Spleen (tissue), 7 donors: ENCODE data around the gene CPLX3.

Source experiments
- POLR2A ChIP-seq, 3 donors: fragments of 450-650 bp; IDR thresholded peaks; one replicate each; pipeline ENCODE4 v1.5.1; 2017; ENCODE audit warnings: antibody characterized with exemption in 3 of 3, mild to moderate bottlenecking in 1 of 3
- POLR2AphosphoS5 ChIP-seq, 3 donors: sonication (generic); formaldehyde crosslinking; IDR thresholded peaks; one replicate each; pipeline ENCODE4 v1.5.1; 2017; ENCODE audit warnings: antibody characterized with exemption in 3 of 3
- TF ChIP-seq, protein P1 (sequence below), 11 experiments: fragments of 200-600 bp in 7 of 11; fragments of 450-650 bp in 4 of 11; sonication (generic) in 4 of 11; IDR thresholded peaks in 8 of 11; conservative IDR thresholded peaks in 3 of 11; 1 replicate in 7 of 11; 2 replicates in 4 of 11; pipeline versions ENCODE4 v1.4.0 to v1.8.0; 2016 to 2021; ENCODE audit warnings: antibody characterized with exemption in 11 of 11, inconsistent platforms in 4 of 11, mild to moderate bottlenecking in 1 of 11
- donor health status: DM: no; HTN: no; CAD: no; lungs with moderate emphysema.
- donor health status: DM: no; HTN: no; CAD: no.
- donor health status: DM: no; HTN: no; CAD: no.

DNA sequence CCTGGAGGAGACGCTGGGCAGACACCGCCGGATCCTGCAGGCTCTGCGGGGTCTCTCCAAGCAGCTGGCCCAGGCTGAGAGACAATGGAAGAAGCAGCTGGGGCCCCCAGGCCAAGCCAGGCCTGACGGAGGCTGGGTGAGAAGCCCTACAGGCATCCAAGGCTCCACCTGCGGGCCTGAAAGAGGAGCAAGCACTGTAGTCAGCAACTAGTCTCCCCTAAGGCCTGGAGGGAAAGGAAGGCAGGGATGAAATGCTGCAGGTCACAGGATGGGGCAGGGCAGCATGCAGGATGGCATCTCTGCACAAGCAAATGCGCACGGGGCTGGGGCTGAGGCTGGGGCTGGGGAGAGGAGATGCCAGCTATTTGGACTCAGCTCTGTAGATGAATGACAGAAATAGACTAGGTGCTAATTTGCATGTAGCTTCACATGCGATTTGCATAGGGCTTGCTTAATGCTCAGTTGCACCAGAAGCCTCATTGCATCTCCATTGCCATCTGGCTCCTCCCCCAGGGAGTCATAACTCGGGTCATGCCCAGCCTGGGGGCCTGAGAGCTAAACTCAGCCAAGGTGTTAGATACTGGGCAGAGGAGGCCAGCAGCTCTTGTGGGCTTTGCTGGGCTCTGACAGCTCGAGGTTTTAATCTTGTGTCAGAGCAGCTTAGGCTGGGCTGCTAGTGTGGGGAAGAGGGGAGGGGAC is 5.2 kb upstream of the CPLX3 start:
- TF ChIP-seq POLR2A (IDR thresholded peaks at IDR 0.05) (no peak), POLR2AphosphoS5 (IDR thresholded peaks at IDR 0.05) (no peak)
- TF ChIP-seq, protein P1, sequence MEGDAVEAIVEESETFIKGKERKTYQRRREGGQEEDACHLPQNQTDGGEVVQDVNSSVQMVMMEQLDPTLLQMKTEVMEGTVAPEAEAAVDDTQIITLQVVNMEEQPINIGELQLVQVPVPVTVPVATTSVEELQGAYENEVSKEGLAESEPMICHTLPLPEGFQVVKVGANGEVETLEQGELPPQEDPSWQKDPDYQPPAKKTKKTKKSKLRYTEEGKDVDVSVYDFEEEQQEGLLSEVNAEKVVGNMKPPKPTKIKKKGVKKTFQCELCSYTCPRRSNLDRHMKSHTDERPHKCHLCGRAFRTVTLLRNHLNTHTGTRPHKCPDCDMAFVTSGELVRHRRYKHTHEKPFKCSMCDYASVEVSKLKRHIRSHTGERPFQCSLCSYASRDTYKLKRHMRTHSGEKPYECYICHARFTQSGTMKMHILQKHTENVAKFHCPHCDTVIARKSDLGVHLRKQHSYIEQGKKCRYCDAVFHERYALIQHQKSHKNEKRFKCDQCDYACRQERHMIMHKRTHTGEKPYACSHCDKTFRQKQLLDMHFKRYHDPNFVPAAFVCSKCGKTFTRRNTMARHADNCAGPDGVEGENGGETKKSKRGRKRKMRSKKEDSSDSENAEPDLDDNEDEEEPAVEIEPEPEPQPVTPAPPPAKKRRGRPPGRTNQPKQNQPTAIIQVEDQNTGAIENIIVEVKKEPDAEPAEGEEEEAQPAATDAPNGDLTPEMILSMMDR (IDR thresholded peaks at IDR 0.05 in 8 of 11, conservative IDR thresholded peaks at IDR 0.05 in 3 of 11): no peak
